K562 (cell line): ENCODE data around the gene SLC38A2. TPM values are rescaled to one million over a fixed set of nuclear protein-coding genes. Genes with fewer than 3 reads are reported as not detected.

ENCODE experiments used
- ATAC-seq: fragments of 200-7000 bp; cut with Tn5 transposase; 3 replicates; pipeline ENCODE4 v1.9.1; 2020; ENCODE audit warnings: moderate library complexity
- BruUV-seq: library from RNA; stranded (reverse); fragments of 400-500 nt; replicated peaks from 2 replicates; lab custom pipeline; 2021; lab: Mats Ljungman, UMichigan
- CTCF ChIA-PET: fragments of 300-600 bp; formaldehyde crosslinking; extraction: SDS; loops from one replicate; lab custom pipeline; 2021; ENCODE audit warnings: low intra/inter-chr PET ratio; lab: Yijun Ruan, JAX
- POLR2A ChIA-PET: fragments of 300-600, 350-650 bp; sonication (Branson Sonifier 250); formaldehyde crosslinking; extraction: SDS; loops from one replicate; lab custom pipeline; 2021; ENCODE audit warnings: antibody characterized with exemption, inconsistent platforms; lab: Yijun Ruan, JAX
- DNase-seq, 4 experiments: peaks; one replicate each; pipeline versions ENCODE4 v3.0.0 to v3.0.0-alpha.2; 2011 to 2018; ENCODE audit warnings: low spot score in 3 of 4, mixed read lengths in 3 of 4; ENCODE audit errors: extremely low read depth in 1 of 4
- FAIRE-seq: peaks from 2 replicates; lab custom pipeline; 2011; peaks lifted over from hg19 to GRCh38; lab: Jason Lieb, UNC
- H2AFZ ChIP-seq: 2 replicates; pipeline ENCODE4 v1.6.0; 2011; ENCODE audit warnings: low read depth, low read length, control low read depth, inconsistent platforms
- H3K27ac ChIP-seq: fragments of 200-600 bp; 3 replicates; pipeline ENCODE4 v1.8.0; 2011; ENCODE audit warnings: low read depth, mild to moderate bottlenecking, control low read depth, inconsistent platforms, low read length, moderate library complexity, mixed read lengths; ENCODE audit errors: extremely low read depth
- H3K27me3 ChIP-seq, 2 experiments: fragments of 300-600 bp in 1 of 2; 2 replicates in 1 of 2; 3 replicates in 1 of 2; pipeline versions ENCODE4 v1.6.0 to v1.8.0; 2011; ENCODE audit warnings: inconsistent platforms in 2 of 2, low read length in 2 of 2, mild to moderate bottlenecking in 1 of 2, mixed read lengths in 1 of 2, moderate library complexity in 1 of 2; ENCODE audit not compliant: control insufficient read depth in 2 of 2, insufficient read depth in 2 of 2
- H3K36me3 ChIP-seq: fragments of 300-600 bp; 3 replicates; pipeline ENCODE4 v1.8.0; 2011; ENCODE audit warnings: mild to moderate bottlenecking, low read length, inconsistent platforms; ENCODE audit not compliant: control insufficient read depth, insufficient read depth
- H3K4me1 ChIP-seq, 2 experiments: fragments of 200-600 bp in 1 of 2; replicated peaks in 1 of 2; 2 replicates in 1 of 2; 3 replicates in 1 of 2; pipeline versions ENCODE4 v1.5.1 to v1.8.0; 2011; ENCODE audit warnings: inconsistent platforms in 2 of 2, low read length in 2 of 2, mild to moderate bottlenecking in 1 of 2, mixed read lengths in 1 of 2, moderate library complexity in 1 of 2; ENCODE audit not compliant: control insufficient read depth in 2 of 2, insufficient read depth in 2 of 2
- H3K4me2 ChIP-seq: 2 replicates; pipeline ENCODE4 v1.6.1; 2011; ENCODE audit warnings: low read length, control low read depth, inconsistent platforms, mixed read lengths; ENCODE audit not compliant: insufficient read depth
- H3K4me3 ChIP-seq: fragments of 200-600 bp; sonication (generic), shearing (Covaris generic); 2 replicates; pipeline ENCODE4 v1.5.1; 2016; ENCODE audit warnings: control low read depth, inconsistent platforms
- H3K79me2 ChIP-seq: fragments of 200-600 bp; 3 replicates; pipeline ENCODE4 v1.8.0; 2011; ENCODE audit warnings: low read length, inconsistent platforms; ENCODE audit not compliant: control insufficient read depth, insufficient read depth
- H3K9ac ChIP-seq, 2 experiments: 2 replicates each; pipeline versions ENCODE4 v1.6.0 to v1.6.1; 2011; ENCODE audit warnings: low read depth in 2 of 2, low read length in 2 of 2, control low read depth in 1 of 2, inconsistent platforms in 1 of 2, mild to moderate bottlenecking in 1 of 2, mixed read lengths in 1 of 2; ENCODE audit not compliant: insufficient read depth in 1 of 2
- H3K9me1 ChIP-seq: one replicate; pipeline ENCODE4 v1.6.0; 2011; ENCODE audit warnings: inconsistent platforms, mild to moderate bottlenecking, low read length, moderate library complexity; ENCODE audit not compliant: control insufficient read depth, insufficient read depth
- H3K9me3 ChIP-seq: replicated peaks from 2 replicates; pipeline ENCODE4 v1.5.1; 2011; ENCODE audit warnings: low read depth, low read length, inconsistent platforms; ENCODE audit not compliant: control insufficient read depth, insufficient read depth
- H4K20me1 ChIP-seq: replicated peaks from 2 replicates; pipeline ENCODE4 v1.6.1; 2011; ENCODE audit warnings: low read length, inconsistent platforms, mixed read lengths; ENCODE audit not compliant: control insufficient read depth, insufficient read depth
- CXXC5 ChIP-seq: fragments of 250-450 bp; sonication (Bioruptor Pico); IDR thresholded peaks from 2 replicates; pipeline ENCODE4 v1.8.0; 2022; ENCODE audit warnings: inconsistent platforms, mild to moderate bottlenecking, moderate library complexity
- DLX4 ChIP-seq: fragments of 250-450 bp; sonication (Bioruptor Pico); IDR thresholded peaks from 2 replicates; pipeline ENCODE4 v1.6.1; 2021; ENCODE audit warnings: mild to moderate bottlenecking
- HDAC3 ChIP-seq: fragments of 450-650 bp; IDR thresholded peaks from 2 replicates; pipeline ENCODE4 v1.6.1; 2018; ENCODE audit warnings: borderline replicate concordance, mild to moderate bottlenecking, moderate library complexity; ENCODE audit not compliant: partially characterized antibody
- NFE2 ChIP-seq: IDR thresholded peaks from 2 replicates; pipeline ENCODE4 v1.6.1; 2014; ENCODE audit warnings: antibody characterized with exemption, low read depth
- SNRNP70 ChIP-seq: fragments of 200-400 bp; formaldehyde crosslinking; optimal IDR thresholded peaks from 2 replicates; pipeline ENCODE3; 2017; ENCODE audit warnings: low read depth, low read length
- TBP ChIP-seq: optimal IDR thresholded peaks from 2 replicates; pipeline ENCODE3; 2011; ENCODE audit warnings: low read depth, low read length, improper control_type of control experiment
- VEZF1 ChIP-seq: fragments of 200-800 bp; sonication (Bioruptor generic); IDR thresholded peaks from 2 replicates; pipeline ENCODE4 v1.6.1; 2017; ENCODE audit warnings: missing genetic modification characterization, missing compliant biosample characterization
- ZNF507 ChIP-seq: conservative IDR thresholded peaks from 2 replicates; pipeline ENCODE4 v1.6.1; 2017; ENCODE audit warnings: missing genetic modification characterization, missing compliant biosample characterization
- WGBS: fragments of 100-300 bp; shearing (Covaris generic); methylation state at CpG from one replicate; pipeline ENCODE4 v1.1.6; 2016; ENCODE audit warnings: low coverage, mixed read lengths; ENCODE audit not compliant: insufficient coverage; ENCODE audit errors: missing lambda C conversion rate; 5-methylcytosine and 5-hydroxymethylcytosine counted together
- in situ Hi-C: fragments of 300-500 bp; cut with MboI; formaldehyde crosslinking; loops from 4 replicates; pipeline ENCODE4 v1.15.0; 2018; ENCODE audit warnings: inconsistent platforms, mixed read lengths
- intact Hi-C: fragments of 100-400 bp; cut with micrococcal nuclease; formaldehyde crosslinking; loops from 2 replicates; pipeline ENCODE4 v1.14.2; 2022
- polyA plus RNA-seq, 8 experiments: library from polyadenylated mRNA; depleted of rRNA in 4 of 8; stranded (reverse) in 5 of 8; unstranded in 3 of 8; fragments of >200 nt; fragmentation: Nextera tagmentation in 2 of 8; fragmentation: Illumina TruSeq in 1 of 8; extraction: Ambion mirVana in 2 of 8; extraction: Trizol in 1 of 8; gene quantifications; 2 replicates each; pipeline versions ENCODE4 v1.2.1 to v1.2.3, GENCODE V29; 2011 to 2014; ENCODE audit warnings: inconsistent platforms in 1 of 8, missing spikeins in 1 of 8
- total RNA-seq, 7 experiments: library from RNA; depleted of rRNA in 6 of 7; stranded (reverse); fragments of >200 nt in 6 of 7; fragmentation: Illumina TruSeq in 2 of 7; extraction: Trizol in 2 of 7; gene quantifications; 2 replicates each; pipeline versions ENCODE4 v1.2.1 to v1.2.3, GENCODE V29; 2011 to 2021; ENCODE audit warnings: low replicate concordance in 1 of 7

SLC38A2 gene
- total and polyA plus RNA-seq, 9 of the 15 experiments (the other 6 are each of a cell fraction or from before 2014, with no cell fraction given) = 98.7 to 292 (median 143) TPM

GRCh38 chr12:46370380-46370734, 2.2 kb downstream of the SLC38A2 start:
- peaks cover 38% of the 10 kb centered on the region for H4K20me1 ChIP-seq
- H3K9me3 ChIP-seq = no peaks in the 10 kb centered on the region
- peak overlapping the region; percentile 2; the same call in 1 of the 3 replicates for H3K27ac ChIP-seq
- H3K79me2 ChIP-seq = peaks cover 75% of the 10 kb centered on the region
- ATAC-seq = no peak
- no peaks in the 10 kb centered on the region for H3K27me3 ChIP-seq
- peaks cover 14% of the 10 kb centered on the region for H3K9me1 ChIP-seq
- BruUV-seq = TSS peak; percentile 28
- peak overlapping the region; percentile 98 for H3K4me2 ChIP-seq
- TF ChIP-seq SNRNP70 = no peak
- TF ChIP-seq, all 486 proteins: peak for 0
- peak overlapping the region in 1 of 2 experiments; percentile 86; a peak in 2 of 4 replicates for H3K9ac ChIP-seq
- FAIRE-seq = no peak
- H3K4me3 ChIP-seq = peak overlapping the region; percentile 74
- peaks cover 58% of the 10 kb centered on the region for H3K36me3 ChIP-seq
- intact Hi-C loops (loop anchor here (5.0 kb wide), 3 partner anchors 82 to 378 kb away; partner anchors contain the start of gene SCAF11), in situ Hi-C loops (no loop called here)
- POLR2A ChIA-PET = interaction anchor here (0.9 to 7.9 kb wide), 9 partner anchors 8 to 291 kb away, joined by 3 to 90 read pairs (median 7); partner anchors contain the start of gene SLC38A1
- H2AFZ ChIP-seq = no peak overlapping the region
- 12% methylated on average over 2 of the region's 2 CpGs for WGBS
- CTCF ChIA-PET = no interaction called here
- DNase-seq = no peak
- H3K4me1 ChIP-seq = peaks cover 16 to 59% of the 10 kb centered on the region in 2 experiments

- no peak overlapping the region for H2AFZ ChIP-seq
- no peak for ATAC-seq
- H3K4me1 ChIP-seq = peaks cover 16 to 58% of the 10 kb centered on the region in 2 experiments
- H3K36me3 ChIP-seq = peaks cover 65% of the 10 kb centered on the region
- H3K27ac ChIP-seq = no peak overlapping the region; the same call in 2 of the 3 replicates
- no peak for FAIRE-seq
- peaks cover 75% of the 10 kb centered on the region for H3K79me2 ChIP-seq
- DNase-seq = no peak
- H3K9ac ChIP-seq = peak overlapping the region in 1 of 2 experiments; percentile 86; a peak in 2 of 4 replicates
- no peaks in the 10 kb centered on the region for H3K27me3 ChIP-seq
- CTCF ChIA-PET = no interaction called here
- no peaks in the 10 kb centered on the region for H3K9me3 ChIP-seq
- intact Hi-C loops = loop anchor here (5.0 kb wide), 3 partner anchors 83 to 377 kb away; partner anchors contain the start of gene SCAF11
- peak overlapping the region; percentile 74 for H3K4me3 ChIP-seq
- peaks cover 38% of the 10 kb centered on the region for H4K20me1 ChIP-seq
- H3K4me2 ChIP-seq = peak overlapping the region; percentile 98
- in situ Hi-C loops = no loop called here
- BruUV-seq = no TSS peak
- POLR2A ChIA-PET = interaction anchor here (1.1 to 7.9 kb wide), 4 partner anchors 11 to 184 kb away, joined by 3 to 90 read pairs (median 5); partner anchors contain the start of gene SLC38A1
- 67% methylated on average over 7 of the region's 7 CpGs for WGBS
- H3K9me1 ChIP-seq = peaks cover 14% of the 10 kb centered on the region
- TF ChIP-seq VEZF1 (no peak), ZNF507 (no peak), DLX4 (CRISPR knock-in tag) (no peak), CXXC5 (CRISPR knock-in tag) (no peak), NFE2 (no peak), HDAC3 (no peak), TBP (no peak)
These were observed 2.8 kb downstream of the SLC38A2 start for GRCh38 chr12:46369474-46370379.
